Body of pancreas (tissue), 4 donors: Measurements from ENCODE around the gene PIKFYVE.

Experiments
- CTCF ChIP-seq, 7 experiments: fragments of 450-650 bp in 4 of 7; fragments of 200-600 bp in 3 of 7; sonication (generic) in 3 of 7; IDR thresholded peaks; one replicate each; pipeline ENCODE4 v1.5.1; 2016 to 2019; ENCODE audit warnings: antibody characterized with exemption in 7 of 7
- POLR2A ChIP-seq, 3 donors: fragments of 450-650 bp; IDR thresholded peaks; one replicate each; pipeline ENCODE4 v1.6.1; 2016; ENCODE audit warnings: antibody characterized with exemption in 3 of 3, mild to moderate bottlenecking in 2 of 3

GRCh38 chr2:208311954-208312353 lies 45.9 kb downstream of the PIKFYVE start:
- TF ChIP-seq POLR2A (IDR thresholded peaks at IDR 0.05) (no peak), CTCF (IDR thresholded peaks at IDR 0.05) (no peak)
